Measurements from ENCODE around the gene GABARAP. TPM values are rescaled to one million over a fixed set of nuclear protein-coding genes. Genes with fewer than 3 reads are reported as not detected.

Gene GABARAP
- 173 and 224 TPM in 2 replicates for total RNA-seq
- 978 and 1,154 TPM in 2 replicates for polyA plus RNA-seq
- 670 and 826 TPM in 2 replicates for polyA plus RNA-seq (2012)
- 530 and 737 TPM in 2 replicates for polyA minus RNA-seq (ENCODE audit: low replicate concordance)

GRCh38 chr17:7241783-7242716, at the start of gene GABARAP:
Gene GABARAP (minus strand): TSS chr17:7242449. CDS start chr17:7242330, 119 bp downstream.
- Histone ChIP-seq H2AFZ (ENCODE audit: low read length) (peak within 1 kb of the TSS; percentile 98), H3K4me3 (replicated peaks in 1 of 4; ENCODE audit: control extremely low read depth in 1 of 4, insufficient read depth in 1 of 4, low read depth in 3 of 4, low read length in 4 of 4) (peak within 1 kb of the TSS; percentile 74 to 98 (median 96)), H3K9me3 (ENCODE audit: control insufficient read depth, insufficient read depth, low read depth, low read length) (no peaks in the 10 kb centered on the region), H3K36me3 (ENCODE audit: control insufficient read depth, insufficient read depth, low read length) (peaks cover 14% of the 10 kb centered on the region), H3K27ac (ENCODE audit: insufficient read depth, low read length) (peak within 1 kb of the TSS; percentile 97), H3K9ac (ENCODE audit: insufficient read depth, low read length) (peak within 1 kb of the TSS; percentile 96), H3K4me1 (ENCODE audit: control insufficient read depth, extremely low read depth, insufficient read depth, low read length) (peaks cover 13% of the 10 kb centered on the region), H3K79me2 (ENCODE audit: control insufficient read depth, insufficient read depth, low read length) (peaks cover 46% of the 10 kb centered on the region), H3K4me2 (ENCODE audit: extremely low read depth, insufficient read depth, low read length) (peak within 1 kb of the TSS; percentile 100), H3K27me3 (ENCODE audit: control insufficient read depth, insufficient read depth, low read length) (no peaks in the 10 kb centered on the region), H4K20me1 (ENCODE audit: control insufficient read depth, extremely low read depth, insufficient read depth, low read length) (no peaks in the 10 kb centered on the region)
- DNase-seq (ENCODE audit: low read depth in 2 of 2), result peak; percentile 88 to 95
- no peak for TF ChIP-seq EZH2 (IDR thresholded peaks at IDR 0.05; ENCODE audit: low read length, missing control alignments)
- TF ChIP-seq CTCF (conservative IDR thresholded peaks at IDR 0.05 in 1 of 2, IDR thresholded peaks at IDR 0.05 in 1 of 2; ENCODE audit: low read depth in 1 of 2, low read length in 2 of 2), result no peak

- H2AFZ ChIP-seq (ENCODE audit: low read length), result no peak overlapping the region
- H3K4me1 ChIP-seq (ENCODE audit: control insufficient read depth, extremely low read depth, insufficient read depth, low read length), result no peaks in the 10 kb centered on the region
- H3K9ac ChIP-seq (ENCODE audit: insufficient read depth, low read length), result no peak overlapping the region
- no peaks in the 10 kb centered on the region for H3K36me3 ChIP-seq (ENCODE audit: control insufficient read depth, insufficient read depth, low read length)
- H3K27ac ChIP-seq (ENCODE audit: insufficient read depth, low read length), result no peak overlapping the region
- no peak overlapping the region for H3K4me3 ChIP-seq (replicated peaks in 1 of 4; ENCODE audit: control extremely low read depth in 1 of 4, insufficient read depth in 1 of 4, low read depth in 3 of 4, low read length in 4 of 4)
- H3K4me2 ChIP-seq (ENCODE audit: extremely low read depth, insufficient read depth, low read length), result no peak overlapping the region
- H3K79me2 ChIP-seq (ENCODE audit: control insufficient read depth, insufficient read depth, low read length), result no peaks in the 10 kb centered on the region
- H3K9me3 ChIP-seq (ENCODE audit: control insufficient read depth, insufficient read depth, low read depth, low read length), result no peaks in the 10 kb centered on the region
- DNase-seq (ENCODE audit: low read depth in 2 of 2), result no peak
- no peaks in the 10 kb centered on the region for H4K20me1 ChIP-seq (ENCODE audit: control insufficient read depth, extremely low read depth, insufficient read depth, low read length)
- TF ChIP-seq EZH2 (IDR thresholded peaks at IDR 0.05; ENCODE audit: low read length, missing control alignments) (no peak), CTCF (conservative IDR thresholded peaks at IDR 0.05 in 1 of 2, IDR thresholded peaks at IDR 0.05 in 1 of 2; ENCODE audit: low read depth in 1 of 2, low read length in 2 of 2) (no peak)
- H3K27me3 ChIP-seq (ENCODE audit: control insufficient read depth, insufficient read depth, low read length), result peaks cover 44% of the 10 kb centered on the region
These were observed 48.4 kb upstream of the GABARAP start for GRCh38 chr17:7290685-7291084.

GRCh38 chr17:7290166-7290565, 47.9 kb upstream of the GABARAP start:
- peaks cover 49% of the 10 kb centered on the region for H3K27me3 ChIP-seq (ENCODE audit: control insufficient read depth, insufficient read depth, low read length)
- no peak overlapping the region for H3K27ac ChIP-seq (ENCODE audit: insufficient read depth, low read length)
- H3K4me3 ChIP-seq (replicated peaks in 1 of 4; ENCODE audit: control extremely low read depth in 1 of 4, insufficient read depth in 1 of 4, low read depth in 3 of 4, low read length in 4 of 4), result no peak overlapping the region
- no peak for DNase-seq (ENCODE audit: low read depth in 2 of 2)
- H4K20me1 ChIP-seq (ENCODE audit: control insufficient read depth, extremely low read depth, insufficient read depth, low read length), result no peaks in the 10 kb centered on the region
- H3K79me2 ChIP-seq (ENCODE audit: control insufficient read depth, insufficient read depth, low read length), result no peaks in the 10 kb centered on the region
- H3K4me1 ChIP-seq (ENCODE audit: control insufficient read depth, extremely low read depth, insufficient read depth, low read length), result no peaks in the 10 kb centered on the region
- H2AFZ ChIP-seq (ENCODE audit: low read length), result no peak overlapping the region
- no peaks in the 10 kb centered on the region for H3K9me3 ChIP-seq (ENCODE audit: control insufficient read depth, insufficient read depth, low read depth, low read length)
- TF ChIP-seq CTCF (conservative IDR thresholded peaks at IDR 0.05 in 1 of 2, IDR thresholded peaks at IDR 0.05 in 1 of 2; ENCODE audit: low read depth in 1 of 2, low read length in 2 of 2) (no peak), EZH2 (IDR thresholded peaks at IDR 0.05; ENCODE audit: low read length, missing control alignments) (no peak)
- no peaks in the 10 kb centered on the region for H3K36me3 ChIP-seq (ENCODE audit: control insufficient read depth, insufficient read depth, low read length)
- H3K4me2 ChIP-seq (ENCODE audit: extremely low read depth, insufficient read depth, low read length), result no peak overlapping the region
- H3K9ac ChIP-seq (ENCODE audit: insufficient read depth, low read length), result no peak overlapping the region

Measured in fibroblast of lung (primary cell).